Measurements from ENCODE around the gene SLC6A15. TPM values are rescaled to one million over a fixed set of nuclear protein-coding genes. Genes with fewer than 3 reads are reported as not detected.

The SLC6A15 gene
- total RNA-seq: 1.3 and 10.2 TPM in 2 replicates

DNA sequence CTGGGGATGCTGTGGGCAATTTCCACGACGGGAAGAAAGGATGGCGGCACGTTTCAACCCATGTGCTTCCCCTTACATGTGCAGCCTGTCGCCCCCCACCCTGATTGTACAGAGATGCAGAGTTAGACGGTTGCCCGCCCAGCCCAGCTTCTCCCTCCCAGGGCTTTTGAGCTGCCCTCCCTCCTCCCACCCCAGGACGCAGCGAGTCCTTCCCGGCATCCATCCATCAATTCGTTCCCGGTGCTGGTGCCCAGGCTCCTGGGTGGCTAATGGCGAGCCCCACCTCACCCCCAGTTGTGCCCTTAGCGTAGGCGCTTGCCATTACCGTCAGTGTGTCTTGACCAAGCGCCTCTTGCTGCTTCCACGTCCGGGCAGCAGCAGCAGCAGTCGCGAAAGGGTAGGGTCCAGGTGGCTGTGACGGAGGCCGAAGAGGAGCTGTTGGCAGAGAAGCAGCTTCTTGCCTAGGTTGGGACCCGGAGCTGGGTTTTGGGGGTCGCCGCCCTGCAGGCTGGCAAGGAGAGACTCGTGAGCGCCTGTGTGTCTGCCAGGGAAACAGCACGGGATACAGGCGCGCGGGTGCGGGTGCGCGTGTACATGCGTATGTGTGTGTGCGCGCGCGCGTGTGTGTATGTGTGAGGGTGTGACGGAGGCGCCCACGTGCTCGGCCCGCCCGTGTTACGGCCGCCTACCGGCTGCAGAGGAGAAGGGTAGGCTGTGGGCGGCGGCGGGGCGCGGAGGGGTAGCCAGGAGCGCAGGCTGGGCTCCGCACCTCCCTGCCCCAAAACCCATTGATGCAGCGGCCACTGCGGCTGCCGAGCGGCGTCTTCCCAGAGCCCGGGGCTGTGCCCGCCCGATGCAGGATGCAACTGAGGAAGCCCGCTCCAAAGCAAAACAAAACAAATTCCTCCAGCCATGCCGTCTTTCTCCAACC, at the start of gene SLC6A15:
TSS of gene SLC6A15 (minus strand) at position 602 of the 931 bp plus-strand sequence. CDS start 20,679 bp downstream, outside the sequence.

Small RNA genes within 50 kb of the gene (small RNA-seq; reads per million reads assigned to genes)
- gene AC128657.1 (ENCODE audit: low replicate concordance): not detected

Other genes starting within 250 kb of the SLC6A15 start
- not detected in 2 replicates for gene TSPAN19, start 123.5 kb upstream of the SLC6A15 start, total RNA-seq
- 0.29 TPM in 1 of 2 replicates, not detected in the other for gene LRRIQ1, start 123.6 kb upstream of the SLC6A15 start, total RNA-seq

Measured in placental pericyte (primary cell).